Upper lobe of left lung (tissue), 4 donors: Measurements from ENCODE around the gene SEZ6L.

Experiments used
- CTCF ChIP-seq, 6 experiments: fragments of 450-650 bp in 4 of 6; fragments of 200-600 bp in 2 of 6; sonication (generic) in 2 of 6; IDR thresholded peaks; one replicate each; pipeline ENCODE4 v1.5.1; 2016 to 2019; ENCODE audit warnings: antibody characterized with exemption in 6 of 6
- EP300 ChIP-seq, 4 donors: sonication (generic); formaldehyde crosslinking; IDR thresholded peaks; one replicate each; pipeline ENCODE4 v1.5.1; 2017; ENCODE audit warnings: antibody characterized with exemption in 4 of 4, control low read depth in 2 of 4
- POLR2A ChIP-seq, 4 donors: fragments of 450-650 bp; IDR thresholded peaks; one replicate each; pipeline ENCODE4 v1.5.1; 2016 to 2017; ENCODE audit warnings: antibody characterized with exemption in 4 of 4, mild to moderate bottlenecking in 2 of 4
- POLR2AphosphoS5 ChIP-seq, 2 donors: sonication (generic); formaldehyde crosslinking; IDR thresholded peaks; one replicate each; pipeline ENCODE4 v1.5.1; 2017; ENCODE audit warnings: antibody characterized with exemption in 2 of 2

GRCh38 chr22:26399289-26399688 is 230.0 kb downstream of the SEZ6L start:
- TF ChIP-seq CTCF (IDR thresholded peaks at IDR 0.05) (no peak), POLR2A (IDR thresholded peaks at IDR 0.05) (no peak), EP300 (IDR thresholded peaks at IDR 0.05) (no peak), POLR2AphosphoS5 (IDR thresholded peaks at IDR 0.05) (no peak)
